Adrenal gland (tissue), 12 donors: ENCODE measurements around the gene FBLN2. TPM values are rescaled to one million over a fixed set of nuclear protein-coding genes. Genes with fewer than 3 reads are reported as not detected.

Experiments
- DNase-seq, 7 donors: peaks; one replicate each; pipeline ENCODE4 v3.0.0-alpha.2; 2019 to 2020
- H3K27ac ChIP-seq, 5 donors: fragments of 200-600 bp; sonication (generic) in 4 of 5; 1 replicate in 3 of 5; 2 replicates in 2 of 5; pipeline versions ENCODE4 v1.5.1 to v1.8.0; 2016 to 2020; ENCODE audit warnings: mild to moderate bottlenecking in 1 of 5
- H3K27me3 ChIP-seq: fragments of 200-600 bp; 2 replicates; pipeline ENCODE4 v1.8.0; 2021
- H3K36me3 ChIP-seq, 2 donors: fragments of 200-600 bp; replicated peaks in 1 of 2; 1 replicate in 1 of 2; 2 replicates in 1 of 2; pipeline versions ENCODE4 v1.5.1 to v1.8.0; 2018 to 2022
- H3K4me1 ChIP-seq, 2 donors: fragments of 200-600 bp; replicated peaks in 1 of 2; 1 replicate in 1 of 2; 2 replicates in 1 of 2; pipeline versions ENCODE4 v1.5.1 to v1.8.0; 2018 to 2021
- H3K4me3 ChIP-seq, 4 donors: fragments of 200-600 bp; sonication (generic) in 3 of 4; one replicate each; pipeline ENCODE4 v1.5.1; 2016 to 2018
- H3K9me3 ChIP-seq, 3 donors: fragments of 200-600 bp; sonication (generic) in 1 of 3; replicated peaks in 1 of 3; 1 replicate in 2 of 3; 2 replicates in 1 of 3; pipeline versions ENCODE4 v1.5.1 to v1.8.0; 2016 to 2021
- CTCF ChIP-seq, 6 experiments: fragments of 450-650 bp in 4 of 6; fragments of 200-600 bp in 2 of 6; sonication (generic) in 1 of 6; IDR thresholded peaks; 1 replicate in 5 of 6; 2 replicates in 1 of 6; pipeline versions ENCODE4 v1.5.1 to v1.8.0; 2016 to 2021; ENCODE audit warnings: antibody characterized with exemption in 6 of 6, mild to moderate bottlenecking in 2 of 6, moderate library complexity in 1 of 6
- POLR2A ChIP-seq, 2 donors: fragments of 450-650 bp; IDR thresholded peaks; one replicate each; pipeline ENCODE4 v1.6.1; 2017; ENCODE audit warnings: antibody characterized with exemption in 2 of 2, mild to moderate bottlenecking in 2 of 2, moderate library complexity in 1 of 2
- whole genome bisulfite sequencing, 4 donors: extraction: QIAGEN DNeasy Blood & Tissue Kit in 2 of 4; methylation state at CpG; one replicate each; pipeline versions ENCODE4 v1.1.5 to v1.1.7; 2013 to 2017; 5-methylcytosine and 5-hydroxymethylcytosine counted together
- intact Hi-C, 2 donors: fragments of 100-400 bp; cut with DNase I; formaldehyde crosslinking; loops; one replicate each; pipeline versions ENCODE4 v1.14.1 to v1.15.0; 2022 to 2023
- polyA plus RNA-seq, 3 donors: library from polyadenylated mRNA; stranded (reverse); fragments of 200-250 nt in 2 of 3; fragments of 350-450 nt in 1 of 3; fragmentation: Illumina TruSeq in 1 of 3; extraction: RNeasy Lipid Tissue Mini Kit (QIAGEN cat#74804) in 1 of 3; gene quantifications; one replicate each; pipeline ENCODE4 v1.2.3, GENCODE V29; 2013 to 2014
- total RNA-seq, 9 donors: library from RNA; depleted of rRNA in 4 of 9; stranded (reverse); fragments of >200 nt in 4 of 9; fragments of 120-200 nt in 1 of 9; fragmentation: NEBNext Ultra II Directional in 1 of 9; extraction: Animal tissue kit (Norgen Biotek cat#: 25700) in 1 of 9; gene quantifications; one replicate each; pipeline versions ENCODE4 v1.1.0 to v1.2.4, GENCODE V29; 2013 to 2023
- donor health status: healthy with polysubstance abuse.
- donor health status: Bipolar disorder and iron deficiency.
- donor health status: DM: yes; HTN: yes; CAD: no.
- donor health status: DM: no; HTN: no; CAD: no.
- donor health status: DM: no; HTN: no; CAD: no.
- donor health status: DM: yes; HTN: yes; CAD: no.

FBLN2 gene
- total and polyA plus RNA-seq, 12 donors, result 1.8 to 31.5 (median 7.0) TPM

DNA sequence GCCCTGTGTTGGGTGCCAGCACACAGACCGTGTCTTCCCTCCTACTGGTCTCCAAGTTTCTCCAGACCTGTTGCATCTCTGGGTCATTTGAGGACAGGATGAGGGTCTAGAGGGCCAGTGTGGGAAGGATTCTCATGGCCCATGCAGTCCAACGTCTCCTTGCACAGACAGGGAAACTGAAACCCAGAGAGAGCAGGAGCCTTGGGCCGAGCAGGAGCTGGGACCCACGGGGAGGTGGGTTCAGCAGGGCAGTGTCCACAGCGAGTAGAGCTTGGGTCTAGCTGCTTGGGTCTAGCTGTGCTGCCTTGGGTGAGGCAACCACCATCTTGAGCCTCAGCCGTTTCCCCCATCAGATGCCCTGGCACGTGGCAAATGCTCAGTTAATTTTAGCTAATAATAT is 36.5 kb upstream of the FBLN2 start:
- Histone ChIP-seq H3K4me3 (no peak overlapping the region), H3K4me1 (peaks cover 0 to 6% of the 10 kb centered on the region in 2 donors), H3K36me3 (no peaks in the 10 kb centered on the region), H3K27ac (no peak overlapping the region), H3K9me3 (no peaks in the 10 kb centered on the region), H3K27me3 (no peaks in the 10 kb centered on the region)
- no peak for DNase-seq
- intact Hi-C loops, result no loop called here
- TF ChIP-seq POLR2A (IDR thresholded peaks at IDR 0.05) (no peak), CTCF (IDR thresholded peaks at IDR 0.05) (no peak)
- 73 to 86% (median 83%) methylated on average over 3 to 7 of the region's 7 CpGs for WGBS, 4 donors

- no peak overlapping the region for H3K27ac ChIP-seq
Observed at GRCh38 chr3:13513051-13513912, 35.6 kb upstream of the FBLN2 start.

DNA sequence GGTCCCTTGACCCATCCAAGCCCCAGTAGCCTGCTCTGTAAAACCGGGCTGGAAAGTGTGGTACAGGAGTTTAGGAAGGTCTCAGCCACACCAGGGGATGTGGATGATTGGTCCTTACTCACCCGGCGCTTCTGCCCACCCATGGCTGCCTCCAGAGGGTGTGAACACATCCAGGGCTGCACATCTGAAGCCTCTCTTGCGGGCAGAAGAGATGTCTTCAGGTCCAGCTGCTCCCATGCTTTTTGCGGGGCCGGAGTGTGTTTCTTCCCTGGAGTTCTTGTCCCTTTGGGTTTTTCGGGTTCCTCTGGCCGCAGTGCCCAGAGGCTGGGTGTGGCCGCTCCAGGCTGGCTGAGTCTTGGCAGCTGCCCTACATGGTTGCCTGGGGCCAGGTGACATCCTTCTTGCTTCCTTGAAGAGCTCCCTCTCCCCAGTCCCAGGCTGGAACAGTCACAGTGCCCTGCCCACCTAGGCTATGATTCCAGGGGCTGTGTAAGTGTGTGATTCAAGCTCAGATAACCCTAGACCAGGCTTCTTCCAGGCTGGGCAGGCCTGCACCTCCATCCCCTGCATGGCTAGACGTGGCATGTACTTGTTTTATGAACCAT is 34.9 kb upstream of the FBLN2 start:
- TF ChIP-seq CTCF (IDR thresholded peaks at IDR 0.05) (no peak), POLR2A (IDR thresholded peaks at IDR 0.05) (no peak)
- no peak overlapping the region for H3K27ac ChIP-seq
- WGBS, 4 donors, result 75 to 81% (median 77%) methylated on average over 6 to 10 of the region's 10 CpGs

More at GRCh38 chr3:13513051-13513912, 35.6 kb upstream of the FBLN2 start:
- Histone ChIP-seq H3K4me1 (no peaks in the 10 kb centered on the region), H3K4me3 (no peak overlapping the region), H3K36me3 (no peaks in the 10 kb centered on the region), H3K9me3 (no peaks in the 10 kb centered on the region), H3K27me3 (no peaks in the 10 kb centered on the region)
- intact Hi-C loops, result no loop called here
- no peak for DNase-seq
- WGBS, 4 donors, result 60 to 79% (median 72%) methylated on average over 8 to 20 of the region's 20 CpGs
- TF ChIP-seq CTCF (IDR thresholded peaks at IDR 0.05) (no peak), POLR2A (IDR thresholded peaks at IDR 0.05) (no peak)

GRCh38 chr3:13514639-13515435 is 34.1 kb upstream of the FBLN2 start:
- H3K9me3 ChIP-seq, result no peaks in the 10 kb centered on the region
- 77 to 87% (median 79%) methylated on average over 6 of the region's 6 CpGs for WGBS, 4 donors
- no peak overlapping the region for H3K27ac ChIP-seq
- H3K27me3 ChIP-seq, result no peaks in the 10 kb centered on the region
- intact Hi-C loops, result no loop called here
- TF ChIP-seq CTCF (IDR thresholded peaks at IDR 0.05), result no peak
- no peak for TF ChIP-seq POLR2A (IDR thresholded peaks at IDR 0.05)
- H3K36me3 ChIP-seq, result no peaks in the 10 kb centered on the region
- H3K4me1 ChIP-seq, result no peaks in the 10 kb centered on the region
- no peak overlapping the region for H3K4me3 ChIP-seq
- DNase-seq, result no peak

More for the DNA sequence above, 34.9 kb upstream of the FBLN2 start:
- DNase-seq, result no peak
- intact Hi-C loops, result no loop called here
- Histone ChIP-seq H3K9me3 (no peaks in the 10 kb centered on the region), H3K4me3 (no peak overlapping the region), H3K4me1 (no peaks in the 10 kb centered on the region), H3K36me3 (no peaks in the 10 kb centered on the region), H3K27me3 (no peaks in the 10 kb centered on the region)
